NCI-H2196 (cell line): ENCODE results near the gene HGS.

ENCODE experiments used
- DNase-seq: peaks from one replicate; lab custom pipeline; 2025; ENCODE audit not compliant: unreplicated experiment; lab: John Stamatoyannopoulos, UW

HGS gene

DNA sequence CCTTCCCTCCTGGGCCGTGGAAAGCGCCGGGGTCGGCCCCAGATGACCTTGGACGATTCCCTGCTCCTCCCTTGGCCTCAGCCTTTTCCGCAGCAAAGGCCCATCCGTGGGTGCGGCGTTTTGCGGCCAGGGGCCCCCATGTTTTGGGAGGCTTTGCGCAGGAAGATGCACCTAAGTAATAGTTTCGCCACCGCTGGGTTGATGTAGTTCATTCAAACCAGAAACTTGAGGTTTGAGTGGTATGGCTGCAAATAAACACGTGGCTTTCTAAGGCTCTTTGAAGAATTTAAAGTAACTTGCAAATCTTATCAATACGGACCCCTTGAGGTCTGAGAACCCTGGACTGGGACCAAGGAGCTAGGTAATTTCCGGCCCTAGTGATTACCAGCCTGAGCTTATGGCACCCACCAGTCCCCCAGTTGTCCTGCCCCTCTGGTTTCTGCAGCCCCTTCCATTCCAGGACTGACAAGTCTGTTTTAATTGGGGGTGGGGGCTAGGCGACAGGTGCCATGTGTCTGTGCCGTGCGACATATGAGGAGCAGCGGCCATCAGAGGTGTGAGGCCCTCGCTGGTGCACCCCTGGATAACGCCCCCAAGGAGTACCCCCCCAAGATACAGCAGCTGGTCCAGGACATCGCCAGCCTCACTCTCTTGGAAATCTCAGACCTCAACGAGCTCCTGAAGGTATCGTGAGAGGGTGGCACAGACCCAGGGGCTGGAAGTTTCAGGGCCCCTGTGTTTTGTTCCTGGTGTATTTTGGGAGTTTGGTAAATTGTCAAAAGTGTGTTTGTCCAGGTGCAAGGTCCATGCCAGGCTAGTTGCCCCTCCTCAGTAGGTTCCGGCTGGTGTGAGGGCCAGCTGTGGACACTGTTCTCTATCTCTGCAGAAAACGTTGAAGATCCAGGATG, 20.2 kb downstream of the HGS start:
- no peak for DNase-seq

DNA sequence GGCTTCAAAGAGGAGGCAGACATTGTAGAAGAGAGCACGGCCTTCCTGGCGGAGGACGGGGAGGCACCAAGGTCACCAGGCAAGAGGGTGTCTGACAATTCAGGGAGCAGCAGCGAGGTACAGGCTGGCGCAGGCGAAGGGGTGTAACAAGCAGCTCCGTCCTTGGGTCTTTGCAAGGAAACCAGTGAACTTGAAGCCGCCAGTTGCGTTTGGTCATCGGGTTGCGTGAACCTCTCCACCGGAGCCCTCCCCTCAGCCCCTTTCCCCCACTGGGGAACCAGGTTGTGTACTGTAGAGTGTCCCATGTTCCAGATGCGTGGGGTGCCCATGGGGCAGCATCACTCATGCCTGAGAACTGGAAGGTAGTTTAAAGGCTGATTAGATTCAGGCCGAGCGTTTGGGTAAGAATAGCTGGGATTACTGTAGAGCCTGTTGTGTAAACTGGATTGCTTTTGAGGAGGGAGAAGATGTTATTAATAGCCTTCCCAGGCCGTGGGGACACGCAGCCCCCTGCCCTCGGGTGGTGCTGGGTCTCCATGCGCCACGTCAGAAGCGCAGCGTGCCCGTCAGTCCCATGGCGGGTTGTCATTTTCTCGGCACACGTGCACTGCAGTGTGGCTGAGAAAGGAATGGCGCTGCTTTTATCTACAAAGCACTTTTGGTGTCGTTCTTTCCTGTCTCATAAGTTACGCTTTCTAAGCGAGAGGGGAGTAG, 21.9 kb downstream of the HGS start:
- no peak for DNase-seq

DNA sequence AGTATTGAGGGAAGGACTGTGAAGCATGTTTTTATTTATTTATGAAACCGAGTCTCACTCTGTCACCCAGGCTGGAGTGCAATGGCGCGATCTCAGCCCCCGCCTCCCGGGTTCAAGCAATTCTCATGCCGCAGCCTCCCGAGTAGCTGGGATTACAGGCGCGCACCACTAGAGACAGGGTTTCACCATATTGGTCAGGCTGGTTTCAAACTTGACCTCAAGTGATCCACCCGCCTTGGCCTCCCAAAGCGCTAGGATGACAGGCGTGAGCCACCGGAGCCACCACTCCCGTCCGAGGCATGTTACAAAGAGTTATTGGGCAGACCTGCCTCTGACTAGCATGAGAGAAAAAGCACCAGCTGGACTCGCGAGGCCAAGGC, 22.4 kb downstream of the HGS start:
- DNase-seq = no peak

DNA sequence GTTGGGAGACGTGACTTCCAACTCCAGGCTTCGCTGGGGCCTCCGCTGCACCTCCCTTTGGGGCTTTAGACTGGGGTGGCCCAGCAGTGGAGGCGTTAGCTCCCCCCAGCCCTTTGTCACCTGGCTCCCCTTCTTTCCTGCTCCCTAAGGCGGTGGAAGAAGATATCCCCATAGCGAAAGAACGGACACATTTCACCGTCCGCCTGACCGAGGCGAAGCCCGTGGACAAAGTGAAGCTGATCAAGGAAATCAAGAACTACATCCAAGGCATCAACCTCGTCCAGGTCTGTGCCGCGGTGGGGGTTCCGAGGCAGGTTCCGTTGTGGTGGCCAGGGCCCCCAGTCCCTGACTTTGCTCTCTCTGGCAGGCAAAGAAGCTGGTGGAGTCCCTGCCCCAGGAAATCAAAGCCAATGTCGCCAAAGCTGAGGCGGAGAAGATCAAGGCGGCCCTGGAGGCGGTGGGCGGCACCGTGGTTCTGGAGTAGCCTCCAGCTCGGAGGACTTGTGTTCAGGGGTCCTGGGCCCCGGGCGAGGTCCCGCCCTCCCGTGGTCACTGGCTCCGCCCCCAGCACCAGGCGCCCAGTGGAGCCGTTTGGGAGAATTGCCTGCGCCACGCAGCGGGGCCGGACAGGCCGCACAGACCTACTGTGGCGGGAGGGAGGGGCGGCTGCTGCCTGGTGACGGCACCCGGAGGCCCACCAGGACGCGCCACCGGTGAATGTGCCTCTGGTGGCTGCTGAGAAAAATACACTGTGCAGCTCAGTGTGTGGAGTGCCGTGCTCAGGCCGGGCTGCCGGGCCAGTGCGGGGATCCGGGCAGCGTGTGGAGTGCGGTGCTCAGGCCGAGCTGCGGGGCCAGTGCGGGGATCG, 23.2 kb downstream of the HGS start:
- DNase-seq = no peak

DNA sequence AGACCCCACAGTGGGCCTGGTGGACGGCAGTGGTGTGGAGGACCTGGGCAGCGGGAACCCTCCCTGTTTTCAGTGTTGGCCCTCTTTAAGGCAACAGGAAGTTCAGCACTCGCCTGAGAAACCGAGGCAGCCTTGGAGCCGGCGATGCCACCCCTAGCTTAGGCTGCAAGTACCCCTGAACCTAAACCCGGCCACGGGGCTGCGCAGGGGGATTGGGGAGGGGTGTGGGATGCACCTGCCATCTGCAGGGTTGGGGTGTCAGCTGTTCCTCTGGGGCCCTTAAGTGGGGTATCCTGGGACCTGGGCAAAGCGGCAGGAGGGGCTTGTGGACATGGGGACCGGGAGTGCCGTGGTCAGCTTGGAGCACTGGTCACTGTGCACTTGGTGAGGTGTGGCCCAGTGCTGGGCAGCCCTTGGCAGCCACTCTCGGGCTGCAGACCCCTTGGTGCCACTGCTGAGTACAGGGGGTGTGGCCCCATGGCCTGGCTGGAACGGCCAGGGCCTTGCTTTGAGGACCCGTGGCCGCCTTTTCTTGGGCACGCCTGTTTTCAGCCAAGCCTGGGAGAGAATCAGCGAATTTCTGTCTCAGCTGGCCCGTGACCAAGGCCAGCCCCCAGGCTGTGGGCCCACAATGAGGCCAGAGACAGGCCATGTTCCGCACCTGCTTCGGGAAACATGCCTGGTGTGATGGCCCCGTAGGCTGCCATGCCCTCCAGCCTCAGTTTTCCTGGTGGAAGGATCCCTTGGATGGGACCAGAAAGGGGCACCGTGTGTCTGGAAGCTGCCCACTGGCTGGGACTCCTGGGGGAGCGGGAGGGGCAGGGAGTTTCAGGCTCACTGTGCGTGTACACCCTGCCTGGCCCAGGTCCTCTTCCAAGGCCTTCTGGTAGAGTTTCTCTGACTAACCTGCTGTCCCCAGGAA, 24.2 kb downstream of the HGS start:
- DNase-seq = no peak

DNA sequence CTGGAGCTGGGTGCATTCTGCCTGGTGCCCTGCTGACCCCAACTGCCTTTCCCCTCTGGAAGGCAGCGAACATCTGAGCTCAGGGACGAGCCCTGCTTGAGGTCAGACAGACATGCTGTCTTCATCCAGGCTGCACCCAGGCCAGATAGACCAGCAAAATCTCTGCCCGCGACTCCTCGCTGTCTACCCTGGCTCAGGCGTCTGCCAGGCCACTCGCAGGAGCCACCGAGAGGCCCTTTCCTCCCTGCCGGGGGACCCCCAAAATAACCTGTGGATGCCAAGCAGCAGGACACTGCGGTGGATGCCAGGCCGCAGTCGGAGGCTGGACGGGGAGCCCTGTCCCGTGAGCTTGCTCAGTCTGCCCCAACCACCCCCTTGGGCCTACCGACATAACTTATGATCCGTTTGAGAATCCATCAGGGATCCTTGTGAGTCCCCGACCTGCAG, 25.0 kb downstream of the HGS start:
- DNase-seq = no peak

DNA sequence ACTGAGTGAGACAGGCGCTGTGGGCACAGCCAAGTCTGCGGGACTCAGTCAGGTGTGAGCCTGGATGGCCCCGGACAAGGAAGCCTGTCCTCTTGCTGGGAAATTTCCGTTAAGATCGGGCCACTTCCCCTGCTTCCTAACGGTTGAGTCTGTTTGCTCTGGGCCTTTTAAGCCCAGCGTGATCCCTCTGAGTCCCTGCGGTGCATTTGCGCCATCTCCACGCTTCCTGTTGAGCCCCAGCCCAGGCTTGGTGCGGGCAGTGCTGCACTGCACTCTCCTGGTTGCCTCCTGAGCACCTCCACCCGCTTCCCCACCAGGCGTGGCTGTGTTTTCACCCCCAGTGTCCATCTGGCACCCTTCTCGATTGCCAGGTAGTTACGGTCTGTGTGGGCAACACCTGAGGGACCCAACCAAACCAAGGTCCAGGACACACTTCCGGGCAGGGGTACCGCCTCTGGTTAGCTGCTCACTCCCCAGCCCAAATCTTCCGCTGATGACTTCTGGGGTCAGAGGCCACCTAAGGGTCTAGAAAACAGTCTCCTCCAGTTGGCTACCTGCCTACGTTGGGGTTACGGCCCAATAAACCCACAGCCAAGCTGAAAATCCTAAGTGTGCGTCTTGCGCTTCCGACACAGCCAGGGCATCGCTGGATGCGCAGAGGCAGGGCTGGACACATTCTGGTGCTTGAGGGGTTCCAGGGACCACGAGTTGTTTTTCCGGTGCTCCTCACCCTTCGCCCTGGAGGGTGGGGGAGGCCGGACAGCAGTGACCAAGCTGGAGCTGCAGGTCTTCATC, 26.9 kb downstream of the HGS start:
- no peak for DNase-seq

DNA sequence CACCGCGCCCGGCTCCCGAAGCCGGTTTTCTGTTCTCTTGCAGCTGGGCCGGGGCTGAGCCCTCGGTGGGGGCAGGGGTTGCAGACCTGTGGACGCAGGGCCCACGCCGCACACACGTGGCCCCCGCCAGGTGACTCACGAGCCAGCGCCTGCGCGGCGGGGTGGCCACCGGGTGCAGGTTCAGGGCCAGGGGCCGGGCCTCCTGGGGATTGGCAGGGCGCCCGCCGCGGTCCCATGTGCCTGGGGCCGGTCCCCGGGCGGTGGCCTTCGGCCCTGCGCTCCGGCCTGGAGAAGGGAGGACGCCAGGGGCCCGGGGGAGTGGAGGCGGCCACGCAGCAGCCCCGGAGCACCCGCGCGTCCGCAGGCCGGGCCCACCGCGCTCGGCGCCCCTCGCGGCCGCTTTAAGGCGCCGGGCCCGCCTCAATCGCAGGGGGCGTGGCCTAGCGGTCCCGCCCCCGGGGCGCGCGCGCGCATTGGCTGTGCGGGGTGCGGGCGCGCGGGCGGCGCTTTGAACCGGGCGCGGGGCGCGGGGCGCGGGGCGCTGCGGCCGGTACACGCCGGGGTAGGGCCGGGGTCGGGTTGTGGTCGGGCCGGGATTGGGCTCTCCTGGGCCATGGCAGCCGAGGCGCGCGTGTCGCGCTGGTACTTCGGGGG, 28.1 kb downstream of the HGS start, which contains the start of gene SLC25A10:
TSS of gene SLC25A10 (plus strand) at position 471 of the 654 bp plus-strand sequence. CDS start at position 614, 143 bp downstream.
- peak; percentile 97 for DNase-seq

DNA sequence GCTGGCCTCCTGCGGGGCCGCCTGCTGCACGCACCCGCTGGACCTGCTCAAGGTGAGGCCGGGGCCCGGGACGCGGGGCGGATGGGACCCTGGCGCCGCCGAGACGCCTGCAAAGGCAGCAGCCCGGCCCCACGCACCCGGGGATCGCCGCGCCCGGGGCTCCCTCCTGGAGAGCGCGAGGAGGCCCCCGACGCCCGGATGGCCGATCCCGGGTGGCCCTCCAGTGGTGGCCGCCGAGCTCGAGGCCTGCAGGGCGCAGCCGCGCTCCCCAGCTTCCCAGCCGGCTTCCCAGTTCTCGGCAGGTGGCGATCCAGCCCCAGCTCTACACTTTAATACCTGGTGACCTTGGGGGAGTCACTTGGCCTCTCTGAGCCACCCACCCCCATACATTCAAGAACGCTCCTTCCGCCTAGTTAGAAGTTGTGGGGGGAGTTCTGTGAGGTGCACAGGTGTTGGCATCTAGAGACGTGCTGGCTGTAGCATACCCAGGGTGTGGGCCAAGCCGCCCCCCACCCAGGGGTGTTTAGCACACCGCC, 28.7 kb downstream of the HGS start:
- peak; percentile 39 for DNase-seq

DNA sequence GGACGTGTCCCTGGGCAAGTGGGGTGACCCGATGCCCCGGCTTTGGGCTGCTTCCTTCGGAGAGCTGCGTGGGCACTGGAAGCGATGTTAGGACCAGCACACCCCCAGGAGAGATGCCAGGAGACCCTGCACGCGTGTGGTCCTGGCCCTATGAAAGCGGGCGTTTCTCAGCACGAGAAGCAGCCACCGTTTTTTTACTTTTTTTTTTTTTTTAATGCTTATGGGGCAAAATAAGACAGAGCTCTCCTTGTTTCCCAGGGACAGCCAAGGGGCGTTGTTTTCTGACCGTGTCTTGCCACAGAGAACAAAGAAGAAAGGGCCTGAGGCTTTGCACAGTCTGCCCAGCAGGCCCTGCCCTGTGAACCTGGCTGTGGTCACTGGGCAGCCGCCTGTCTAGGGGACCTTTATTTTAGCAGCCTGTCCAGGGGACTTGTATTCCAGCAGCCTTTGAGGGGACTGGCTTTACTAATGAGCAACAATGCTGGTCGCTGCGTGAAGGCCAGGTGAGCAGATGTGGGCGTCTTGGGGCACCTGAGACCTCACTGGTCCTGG, 29.3 kb downstream of the HGS start:
- no peak for DNase-seq

DNA sequence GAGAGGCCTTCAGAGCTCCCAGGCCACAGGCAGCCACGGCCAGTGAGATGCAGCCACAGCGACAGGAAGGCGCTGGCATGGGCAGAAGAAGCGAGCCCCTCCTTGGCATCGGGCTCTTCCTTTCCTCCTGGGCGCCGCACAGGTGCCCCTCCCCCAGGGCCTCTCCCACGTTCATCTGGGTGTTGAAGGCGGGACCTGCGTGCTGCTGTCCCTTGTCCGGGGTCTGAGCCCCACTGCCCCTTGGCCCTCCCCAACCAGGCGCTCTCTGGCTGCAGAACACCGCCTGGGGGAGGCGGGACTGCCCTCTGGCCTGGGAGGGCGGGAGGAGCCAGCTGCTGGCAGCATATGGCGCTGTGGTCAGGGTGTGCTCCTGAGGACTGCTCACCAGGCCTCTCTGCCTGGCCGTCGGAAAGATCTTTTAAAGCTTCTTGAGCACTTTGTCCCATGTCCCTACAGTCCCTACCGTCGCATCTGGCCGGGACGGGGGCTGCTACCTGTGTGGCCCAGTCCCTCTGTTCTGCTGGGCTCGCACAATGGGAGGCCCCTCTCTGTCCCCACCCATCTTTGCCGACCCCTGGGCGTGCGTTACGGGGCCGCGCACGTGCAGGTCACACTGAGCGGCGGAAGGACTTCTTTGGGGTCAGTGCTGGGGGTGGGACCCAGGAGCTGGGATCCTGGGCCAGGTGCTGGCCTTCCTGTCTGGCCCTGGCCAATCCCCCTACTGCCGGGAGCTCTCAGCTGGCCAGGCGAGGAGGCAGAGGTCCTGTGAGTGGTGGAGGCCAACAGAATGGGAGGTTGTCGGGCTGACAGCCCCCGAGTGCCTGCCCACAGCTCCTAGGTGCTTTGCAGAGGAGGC, 30.0 kb downstream of the HGS start:
- peak; percentile 84 for DNase-seq

DNA sequence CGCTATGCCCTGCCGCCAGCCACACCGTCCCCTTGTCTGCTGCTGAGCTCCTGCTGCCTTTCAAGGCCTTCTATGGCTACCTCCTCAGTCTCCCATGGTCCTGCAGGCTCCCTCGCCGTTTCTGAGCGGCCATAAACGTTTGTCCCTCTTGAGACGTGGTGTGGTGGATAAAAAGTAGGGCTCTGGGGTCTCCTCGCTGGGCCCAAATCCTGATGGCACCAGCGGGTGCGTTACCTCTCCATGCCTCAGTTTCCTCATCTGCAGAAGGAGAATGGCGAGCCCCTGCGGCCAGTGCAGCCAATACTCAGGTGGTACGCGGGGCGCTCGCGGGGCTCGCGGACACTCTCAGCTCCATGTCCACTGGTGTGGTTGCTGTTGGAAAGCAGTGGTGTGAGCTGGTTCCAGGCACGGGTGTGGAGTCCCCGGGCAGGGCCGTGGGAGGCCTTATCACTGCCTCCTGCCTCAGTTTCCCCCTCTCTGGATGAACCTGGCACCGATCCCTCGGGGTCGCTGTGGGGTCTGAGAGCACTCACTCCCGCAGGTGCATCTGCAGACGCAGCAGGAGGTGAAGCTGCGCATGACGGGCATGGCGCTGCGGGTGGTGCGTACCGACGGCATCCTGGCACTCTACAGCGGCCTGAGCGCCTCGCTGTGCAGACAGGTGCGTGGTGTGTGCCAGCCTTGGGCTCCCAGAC, 30.7 kb downstream of the HGS start:
- DNase-seq = no peak

DNA sequence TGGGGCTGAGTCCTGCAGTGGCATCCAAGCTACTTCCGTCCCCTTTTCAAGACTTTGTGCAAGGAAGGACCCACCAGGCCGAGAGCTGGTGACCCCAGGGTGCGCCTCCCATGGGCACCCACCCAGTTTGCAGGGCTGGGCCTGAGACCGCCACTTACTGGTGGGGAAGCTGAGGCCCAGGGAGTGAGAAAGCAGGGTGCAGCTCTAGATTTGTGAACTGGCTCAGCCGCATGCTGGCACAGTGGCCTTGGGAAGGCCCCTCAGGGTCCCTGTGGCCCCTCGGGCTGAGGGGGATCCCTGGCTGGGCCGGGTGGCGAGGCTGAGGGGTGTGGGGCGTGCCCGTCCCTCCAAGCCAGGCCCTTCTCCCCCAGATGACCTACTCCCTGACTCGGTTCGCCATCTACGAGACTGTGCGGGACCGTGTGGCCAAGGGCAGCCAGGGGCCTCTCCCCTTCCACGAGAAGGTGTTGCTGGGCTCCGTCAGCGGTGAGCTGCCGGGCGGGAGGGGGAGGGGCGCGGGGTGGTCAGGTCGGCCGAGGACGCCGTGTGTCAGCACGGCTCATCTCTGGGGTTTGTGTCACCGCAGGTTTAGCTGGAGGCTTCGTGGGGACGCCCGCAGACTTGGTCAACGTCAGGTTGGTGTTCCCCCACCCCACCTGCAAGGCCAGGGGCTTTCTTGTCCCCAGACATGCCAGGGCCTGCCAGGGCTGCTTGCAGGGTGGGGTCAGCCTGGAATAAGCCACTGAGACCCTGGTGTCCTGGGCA, 31.5 kb downstream of the HGS start:
- DNase-seq = no peak

DNA sequence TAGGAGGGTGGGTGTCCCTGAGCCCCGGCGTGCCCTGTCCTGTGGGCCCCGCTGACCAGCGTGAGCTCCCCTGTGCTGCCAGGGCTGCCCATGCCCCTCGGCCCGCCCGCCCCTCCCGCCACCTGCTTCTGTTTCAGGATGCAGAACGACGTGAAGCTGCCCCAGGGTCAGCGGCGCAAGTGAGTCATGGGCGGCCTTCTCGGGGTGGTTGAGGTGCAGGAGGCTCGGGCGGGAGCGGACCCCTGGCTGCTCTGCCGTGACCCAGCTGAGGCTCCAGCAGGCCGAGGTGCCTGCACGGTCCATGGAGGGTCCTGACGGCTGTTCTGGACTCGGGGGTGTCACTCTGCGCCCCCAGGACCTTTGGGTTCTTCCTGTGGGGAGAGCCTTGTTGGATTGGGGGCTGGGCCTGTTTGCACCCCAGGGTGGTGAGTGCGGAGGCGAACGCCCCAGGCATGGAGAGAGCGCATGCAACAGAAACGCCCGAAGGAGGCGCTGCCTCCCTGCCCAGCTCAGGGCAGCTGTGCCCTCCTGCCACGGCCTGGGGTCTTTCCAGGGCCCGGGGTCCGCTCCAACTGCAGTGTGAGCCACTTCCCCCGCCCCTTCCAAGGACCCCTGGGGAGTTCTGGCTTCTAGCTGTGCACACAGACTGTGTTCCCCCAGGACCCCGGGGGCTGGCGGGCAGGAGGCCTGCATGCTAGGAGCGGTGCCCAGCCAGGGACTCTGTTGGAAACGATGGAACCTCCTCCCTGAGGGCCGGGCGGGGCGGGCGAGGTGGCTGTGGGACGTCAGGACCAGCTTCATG, 32.3 kb downstream of the HGS start:
- DNase-seq = no peak

DNA sequence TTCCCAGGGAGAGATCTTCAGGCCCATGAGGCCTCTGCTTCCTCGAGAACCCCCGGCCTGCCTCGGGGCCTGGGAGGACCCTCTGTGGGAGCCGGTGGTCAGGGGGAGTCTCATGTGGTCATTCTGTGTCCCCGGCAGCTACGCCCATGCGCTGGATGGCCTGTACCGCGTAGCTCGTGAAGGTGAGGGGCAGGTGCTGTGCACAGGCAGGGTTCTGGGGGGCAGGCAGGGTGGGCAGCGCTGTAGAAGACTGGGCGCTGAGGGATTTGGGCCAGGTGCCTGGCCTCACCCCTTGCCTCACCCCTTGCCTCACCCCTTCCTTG, 32.8 kb downstream of the HGS start:
- DNase-seq = no peak
